Measurements from ENCODE around the gene DPH6.

DNA sequence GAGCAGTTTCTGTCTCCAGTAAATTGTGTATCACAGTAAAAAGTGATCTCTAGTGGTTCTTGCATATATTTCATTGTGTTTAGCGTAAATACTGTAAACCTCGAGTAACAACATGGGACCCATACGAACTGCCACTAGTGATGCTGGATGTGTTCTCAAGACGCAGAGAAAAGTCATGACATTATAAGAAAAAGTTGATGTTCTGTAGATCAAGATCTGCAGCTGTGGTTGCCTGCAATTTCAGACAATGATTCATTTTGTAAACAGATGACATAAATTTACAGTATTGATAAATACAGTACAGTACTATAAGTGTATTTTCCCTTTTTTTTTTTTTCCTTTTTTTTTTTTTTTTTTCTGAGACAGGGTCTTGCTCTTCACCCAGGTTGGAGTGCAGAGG lies 100.1 kb downstream of the DPH6 start:
- no peak for TF ChIP-seq EZH2 (IDR thresholded peaks at IDR 0.05)
- TF ChIP-seq POLR2AphosphoS5 (IDR thresholded peaks at IDR 0.05; ENCODE audit: borderline replicate concordance, low read depth, low read length): no peak
